Measurements from ENCODE around the gene GAK. TPM values are rescaled to one million over a fixed set of nuclear protein-coding genes. Genes with fewer than 3 reads are reported as not detected.
A peak's percentile ranks its signal among the peaks of the same experiment; 100 is the strongest.
"Not testable (repeated sequence)": the region's sequence is repeated elsewhere in the genome, so short reads cannot be mapped to it uniquely, and the experiment has no call there.

GAK gene
- total RNA-seq (2014; rRNA removed; shearing (Covaris generic); ENCODE audit: low replicate concordance) = 57.1 and 67.9 TPM in 2 replicates

GRCh38 chr4:931960-932712 lies at the start of gene GAK, which contains the start of gene TMEM175:
GAK (minus strand) TSS chr4:932316; CDS start chr4:932187, 129 bp downstream.
TMEM175 (plus strand) TSS chr4:932460; CDS start chr4:947740, 15,280 bp downstream.
- no peaks in the 10 kb centered on the region for H3K36me3 ChIP-seq
- no peaks in the 10 kb centered on the region for H3K27me3 ChIP-seq
- DNase-seq = peak; percentile 90
- H3K9me3 ChIP-seq = no peaks in the 10 kb centered on the region
- H3K4me3 ChIP-seq = peak within 1 kb of the TSS; percentile 85

- DNase-seq = no peak
- Histone ChIP-seq H3K27me3 (no peaks in the 10 kb centered on the region), H3K36me3 (no peaks in the 10 kb centered on the region), H3K9me3 (no peaks in the 10 kb centered on the region), H3K4me3 (no peak overlapping the region)
These were observed 47.0 kb upstream of the GAK start for GRCh38 chr4:978957-979701.

- DNase-seq, H3K9me3 ChIP-seq, H3K36me3 ChIP-seq, H3K4me3 ChIP-seq, H3K27me3 ChIP-seq: not testable (repeated sequence)
These were observed 43.9 kb upstream of the GAK start for GRCh38 chr4:976016-976415.

- H3K4me3 ChIP-seq = no peak overlapping the region
- H3K9me3 ChIP-seq = no peaks in the 10 kb centered on the region
- H3K27me3 ChIP-seq = no peaks in the 10 kb centered on the region
- H3K36me3 ChIP-seq = no peaks in the 10 kb centered on the region
- DNase-seq = no peak
These were observed 42.6 kb upstream of the GAK start for GRCh38 chr4:974668-975067.

GRCh38 chr4:973431-974397 lies 41.6 kb upstream of the GAK start, which contains the start of gene DGKQ:
DGKQ (minus strand) TSS chr4:973569; CDS start chr4:973482, 87 bp downstream.
- DNase-seq = peak; percentile 50
- H3K4me3 ChIP-seq = peak within 1 kb of the TSS; percentile 57

GRCh38 chr4:972651-973424 lies 40.7 kb upstream of the GAK start:
- Histone ChIP-seq H3K36me3 (no peaks in the 10 kb centered on the region), H3K4me3 (peak overlapping the region; percentile 57), H3K27me3 (no peaks in the 10 kb centered on the region), H3K9me3 (no peaks in the 10 kb centered on the region)
- DNase-seq = peak; percentile 30

More at GRCh38 chr4:973431-974397, 41.6 kb upstream of the GAK start, which contains the start of gene DGKQ:
- no peaks in the 10 kb centered on the region for H3K27me3 ChIP-seq
- H3K9me3 ChIP-seq = no peaks in the 10 kb centered on the region
- no peaks in the 10 kb centered on the region for H3K36me3 ChIP-seq

GRCh38 chr4:971666-972500 lies 39.8 kb upstream of the GAK start:
- H3K9me3 ChIP-seq = no peaks in the 10 kb centered on the region
- H3K27me3 ChIP-seq = no peaks in the 10 kb centered on the region
- H3K36me3 ChIP-seq = no peaks in the 10 kb centered on the region
- no peak overlapping the region; the same call in 1 of the 2 replicates for H3K4me3 ChIP-seq
- no peak for DNase-seq

- no peaks in the 10 kb centered on the region for H3K27me3 ChIP-seq
- DNase-seq = no peak
- no peaks in the 10 kb centered on the region for H3K9me3 ChIP-seq
These were observed 38.9 kb upstream of the GAK start for GRCh38 chr4:970854-971520.

GRCh38 chr4:970046-970745 lies 38.1 kb upstream of the GAK start:
- Histone ChIP-seq H3K27me3 (no peaks in the 10 kb centered on the region), H3K9me3 (no peaks in the 10 kb centered on the region), H3K4me3 (no peak overlapping the region), H3K36me3 (no peaks in the 10 kb centered on the region)
- DNase-seq = no peak

More at GRCh38 chr4:970854-971520, 38.9 kb upstream of the GAK start:
- Histone ChIP-seq H3K36me3 (no peaks in the 10 kb centered on the region), H3K4me3 (no peak overlapping the region)

GRCh38 chr4:968621-969394 lies 36.7 kb upstream of the GAK start:
- no peaks in the 10 kb centered on the region for H3K27me3 ChIP-seq
- H3K36me3 ChIP-seq = no peaks in the 10 kb centered on the region
- no peaks in the 10 kb centered on the region for H3K9me3 ChIP-seq
- no peak for DNase-seq
- H3K4me3 ChIP-seq = no peak overlapping the region

GRCh38 chr4:968221-968620 lies 36.1 kb upstream of the GAK start:
- Histone ChIP-seq H3K4me3 (no peak overlapping the region), H3K36me3 (no peaks in the 10 kb centered on the region), H3K9me3 (no peaks in the 10 kb centered on the region), H3K27me3 (no peaks in the 10 kb centered on the region)
- DNase-seq = no peak

- DNase-seq = no peak
- Histone ChIP-seq H3K4me3 (no peak overlapping the region), H3K9me3 (no peaks in the 10 kb centered on the region), H3K27me3 (no peaks in the 10 kb centered on the region), H3K36me3 (no peaks in the 10 kb centered on the region)
These were observed 35.3 kb upstream of the GAK start for GRCh38 chr4:967113-968104.

Measured in MG63 (cell line).